Left kidney (tissue), 8 donors: ENCODE measurements around the gene MYL3. TPM values are rescaled to one million over a fixed set of nuclear protein-coding genes. Genes with fewer than 3 reads are reported as not detected.
"Not testable (repeated sequence)": the region's sequence is repeated elsewhere in the genome, so short reads cannot be mapped to it uniquely, and the experiment has no call there.

Source experiments
- DNase-seq: peaks from one replicate; pipeline ENCODE4 v3.0.0-alpha.2; 2013
- long read RNA-seq, 8 donors: transcript quantifications; one replicate each; lab custom pipeline, GENCODE V29; 2026
- polyA plus RNA-seq: library from polyadenylated mRNA; unstranded; fragments of 120-200 nt; gene quantifications from one replicate; pipeline ENCODE4 v1.2.1, GENCODE V29; 2013; ENCODE audit not compliant: insufficient read length

The MYL3 gene
- 20.1 TPM for polyA plus RNA-seq
- long read RNA-seq, donor 1, partial matches to known transcripts: 259 of 268 reads
- long read RNA-seq, donor 1, other reads (novel, unspliced or antisense): 7 of 268 reads
- long read RNA-seq, donor 2, partial matches to known transcripts: 64 of 64 reads
- long read RNA-seq, donor 2, other reads (novel, unspliced or antisense): 0 of 64 reads
- long read RNA-seq, donor 3, partial matches to known transcripts: 43 of 43 reads
- long read RNA-seq, donor 3, other reads (novel, unspliced or antisense): 0 of 43 reads
- long read RNA-seq, donor 4: 0 reads
- long read RNA-seq, donor 5, partial matches to known transcripts: 292 of 308 reads
- long read RNA-seq, donor 5, other reads (novel, unspliced or antisense): 16 of 308 reads
- long read RNA-seq, donor 6, partial matches to known transcripts: 5 of 7 reads
- long read RNA-seq, donor 6, other reads (novel, unspliced or antisense): 0 of 7 reads
- long read RNA-seq, donor 7, partial matches to known transcripts: 87 of 104 reads
- long read RNA-seq, donor 7, other reads (novel, unspliced or antisense): 16 of 104 reads
- long read RNA-seq, donor 8, partial matches to known transcripts: 22 of 24 reads
- long read RNA-seq, donor 8, other reads (novel, unspliced or antisense): 0 of 24 reads

GRCh38 chr3:46863261-46863782 is at the start of gene MYL3:
TSS of gene MYL3 (minus strand) at chr3:46863444. CDS start at chr3:46863390, 54 bp downstream.
- no peak for DNase-seq

GRCh38 chr3:46912986-46913385 is 49.7 kb upstream of the MYL3 start:
- no peak for DNase-seq

- DNase-seq: not testable (repeated sequence)
Measured at GRCh38 chr3:46910914-46911313, 47.7 kb upstream of the MYL3 start.

- DNase-seq: no peak
Measured at GRCh38 chr3:46910166-46910760, 47.0 kb upstream of the MYL3 start.

GRCh38 chr3:46909535-46910161 is 46.4 kb upstream of the MYL3 start:
- DNase-seq: peak; percentile 88

GRCh38 chr3:46908986-46909534 is 45.8 kb upstream of the MYL3 start:
- no peak for DNase-seq

- no peak for DNase-seq
Measured at GRCh38 chr3:46908294-46908985, 45.2 kb upstream of the MYL3 start.

GRCh38 chr3:46907960-46908293 is 44.7 kb upstream of the MYL3 start:
- DNase-seq: no peak

GRCh38 chr3:46907271-46907670 is 44.0 kb upstream of the MYL3 start:
- DNase-seq: no peak

GRCh38 chr3:46906471-46907058 is 43.3 kb upstream of the MYL3 start:
- DNase-seq: no peak

GRCh38 chr3:46905661-46906451 is 42.6 kb upstream of the MYL3 start:
- no peak for DNase-seq

GRCh38 chr3:46905213-46905560 is 41.9 kb upstream of the MYL3 start:
- no peak for DNase-seq

GRCh38 chr3:46904303-46905212 is 41.3 kb upstream of the MYL3 start:
- no peak for DNase-seq

GRCh38 chr3:46903341-46904302 is 40.4 kb upstream of the MYL3 start:
- DNase-seq: no peak

GRCh38 chr3:46902188-46902631 is 39.0 kb upstream of the MYL3 start:
- DNase-seq: no peak

- DNase-seq: no peak
Measured at GRCh38 chr3:46901591-46902187, 38.4 kb upstream of the MYL3 start.

- no peak for DNase-seq
Measured at GRCh38 chr3:46901061-46901460, 37.8 kb upstream of the MYL3 start.

GRCh38 chr3:46900356-46900755 is 37.1 kb upstream of the MYL3 start:
- DNase-seq: no peak
